H1 (cell line): ENCODE results near the gene CLIC2. TPM values are rescaled to one million over a fixed set of nuclear protein-coding genes. Genes with fewer than 3 reads are reported as not detected.

Source experiments
- CTCF ChIA-PET: fragments of 300-600 bp; sonication (Branson Sonifier 250); formaldehyde crosslinking; loops from one replicate; lab custom pipeline; 2021; ENCODE audit not compliant: partially characterized antibody; lab: Charles Lee
- POLR2A ChIA-PET: fragments of 300-600 bp; sonication (Branson Sonifier 250); formaldehyde crosslinking; loops from one replicate; lab custom pipeline; 2021; ENCODE audit warnings: inconsistent platforms; ENCODE audit not compliant: partially characterized antibody; lab: Charles Lee
- DNase-seq, 2 experiments: peaks; one replicate each; pipeline versions ENCODE4 v3.0.0 to v3.0.0-alpha.2; 2010 to 2022; ENCODE audit warnings: low spot score in 2 of 2, low read depth in 1 of 2, mixed read lengths in 1 of 2
- FAIRE-seq: peaks from 2 replicates; lab custom pipeline; 2011; peaks lifted over from hg19 to GRCh38; lab: Jason Lieb, UNC
- H2AFZ ChIP-seq: 2 replicates; pipeline ENCODE4 v1.8.1; 2012; ENCODE audit warnings: low read length, inconsistent platforms
- H2AK5ac ChIP-seq: 2 replicates; pipeline ENCODE4 v1.6.1; 2013; ENCODE audit warnings: low read depth, low read length
- H2BK120ac ChIP-seq: replicated peaks from 2 replicates; pipeline ENCODE3; 2013; ENCODE audit warnings: low read depth, low read length, inconsistent platforms
- H2BK12ac ChIP-seq: 2 replicates; pipeline ENCODE4 v1.6.1; 2013; ENCODE audit warnings: low read depth, low read length
- H2BK15ac ChIP-seq: 2 replicates; pipeline ENCODE4 v1.6.1; 2013; ENCODE audit warnings: low read length
- H2BK20ac ChIP-seq: 2 replicates; pipeline ENCODE4 v1.6.1; 2013; ENCODE audit warnings: low read length
- H2BK5ac ChIP-seq: 2 replicates; pipeline ENCODE4 v1.6.1; 2013; ENCODE audit warnings: low read depth, low read length
- H3K14ac ChIP-seq: 2 replicates; pipeline ENCODE4 v1.6.1; 2013; ENCODE audit warnings: inconsistent platforms; ENCODE audit not compliant: insufficient read length
- H3K18ac ChIP-seq: 2 replicates; pipeline ENCODE4 v1.6.1; 2013; ENCODE audit warnings: low read length; ENCODE audit errors: extremely low read depth
- H3K23ac ChIP-seq: 2 replicates; pipeline ENCODE4 v1.6.1; 2013; ENCODE audit warnings: inconsistent platforms; ENCODE audit not compliant: insufficient read length
- H3K23me2 ChIP-seq: 2 replicates; pipeline ENCODE4 v1.6.1; 2013; ENCODE audit warnings: low read depth, low read length
- H3K27ac ChIP-seq: 2 replicates; pipeline ENCODE4 v1.6.1; 2011; ENCODE audit warnings: low read depth, low read length, inconsistent platforms
- H3K27me3 ChIP-seq, 4 experiments: replicated peaks in 1 of 4; 1 replicate in 1 of 4; 2 replicates in 3 of 4; pipeline versions ENCODE4 v1.6.1 to v1.8.1; 2011 to 2013; ENCODE audit warnings: low read length in 3 of 4, mild to moderate bottlenecking in 3 of 4, inconsistent platforms in 2 of 4, mixed read lengths in 2 of 4, moderate library complexity in 1 of 4; ENCODE audit not compliant: control insufficient read depth in 3 of 4, insufficient read depth in 3 of 4; ENCODE audit errors: extremely low read depth in 1 of 4
- H3K36me3 ChIP-seq, 4 experiments: 2 replicates each; pipeline versions ENCODE4 v1.6.1 to v1.8.1; 2011 to 2013; ENCODE audit warnings: mild to moderate bottlenecking in 4 of 4, low read length in 3 of 4, moderate library complexity in 2 of 4, control low read depth in 1 of 4, inconsistent platforms in 1 of 4; ENCODE audit not compliant: insufficient read depth in 4 of 4, control insufficient read depth in 2 of 4
- H3K4ac ChIP-seq: replicated peaks from 2 replicates; pipeline ENCODE3; 2013; ENCODE audit warnings: low read length, low read depth, mixed read lengths, inconsistent platforms; ENCODE audit not compliant: insufficient read length
- H3K4me1 ChIP-seq, 4 experiments: replicated peaks in 1 of 4; 1 replicate in 1 of 4; 2 replicates in 3 of 4; pipeline versions ENCODE4 v1.6.1 to v1.8.1; 2011 to 2013; ENCODE audit warnings: low read length in 3 of 4, inconsistent platforms in 2 of 4, mixed read lengths in 1 of 4; ENCODE audit not compliant: insufficient read depth in 4 of 4, control insufficient read depth in 3 of 4
- H3K4me2 ChIP-seq, 2 experiments: 2 replicates each; pipeline versions ENCODE4 v1.6.1 to v1.8.1; 2011 to 2013; ENCODE audit warnings: low read depth in 2 of 2, low read length in 2 of 2, control low read depth in 1 of 2, inconsistent platforms in 1 of 2, mild to moderate bottlenecking in 1 of 2; ENCODE audit not compliant: insufficient read depth in 1 of 2
- H3K4me3 ChIP-seq, 4 experiments: fragments of 200-600, 300-600 bp in 1 of 4; sonication (generic), shearing (Covaris generic), sonication (Bioruptor Twin) in 1 of 4; 2 replicates each; pipeline versions ENCODE4 v1.5.1 to v1.8.1; 2011 to 2016; ENCODE audit warnings: low read length in 4 of 4, low read depth in 3 of 4, control low read depth in 2 of 4, inconsistent platforms in 2 of 4, mild to moderate bottlenecking in 2 of 4, mixed read lengths in 1 of 4, moderate library complexity in 1 of 4; ENCODE audit not compliant: insufficient read depth in 2 of 4; ENCODE audit errors: extremely low read depth in 1 of 4
- H3K56ac ChIP-seq: replicated peaks from 2 replicates; pipeline ENCODE3; 2013; ENCODE audit warnings: low read depth, mild to moderate bottlenecking, mixed read lengths, low read length, inconsistent platforms; ENCODE audit not compliant: insufficient read length
- H3K79me1 ChIP-seq: 2 replicates; pipeline ENCODE4 v1.6.1; 2013; ENCODE audit warnings: low read depth, low read length, control low read depth
- H3K79me2 ChIP-seq, 2 experiments: 2 replicates each; pipeline versions ENCODE4 v1.6.1 to v1.8.1; 2012 to 2013; ENCODE audit warnings: low read length in 2 of 2, mild to moderate bottlenecking in 2 of 2, inconsistent platforms in 1 of 2; ENCODE audit not compliant: insufficient read depth in 2 of 2, control insufficient read depth in 1 of 2
- H3K9ac ChIP-seq, 4 experiments: replicated peaks in 1 of 4; 1 replicate in 1 of 4; 2 replicates in 3 of 4; pipeline versions ENCODE4 v1.6.1 to v1.8.1; 2011 to 2013; ENCODE audit warnings: low read depth in 3 of 4, low read length in 3 of 4, control low read depth in 2 of 4, mild to moderate bottlenecking in 2 of 4, moderate library complexity in 2 of 4, inconsistent platforms in 1 of 4; ENCODE audit errors: extremely low read depth in 1 of 4
- H3K9me3 ChIP-seq, 2 experiments: 2 replicates each; pipeline versions ENCODE4 v1.6.1 to v1.8.1; 2012 to 2013; ENCODE audit warnings: mild to moderate bottlenecking in 2 of 2, moderate library complexity in 2 of 2, control low read depth in 1 of 2, inconsistent platforms in 1 of 2, low read depth in 1 of 2, low read length in 1 of 2, mixed read lengths in 1 of 2; ENCODE audit not compliant: insufficient read depth in 2 of 2
- H4K20me1 ChIP-seq, 2 experiments: replicated peaks in 1 of 2; 2 replicates each; pipeline versions ENCODE3 to v1.8.1; 2011 to 2013; ENCODE audit warnings: inconsistent platforms in 2 of 2, low read length in 2 of 2, mild to moderate bottlenecking in 1 of 2; ENCODE audit not compliant: insufficient read depth in 2 of 2, control insufficient read depth in 1 of 2
- H4K5ac ChIP-seq: 2 replicates; pipeline ENCODE4 v1.6.1; 2013; ENCODE audit warnings: low read length, low read depth, mixed read lengths, inconsistent platforms; ENCODE audit not compliant: insufficient read length
- H4K8ac ChIP-seq: 2 replicates; pipeline ENCODE4 v1.8.0; 2013; ENCODE audit warnings: mild to moderate bottlenecking, moderate library complexity, low read length, inconsistent platforms; ENCODE audit not compliant: insufficient read depth; ENCODE audit errors: extremely low read depth
- H4K91ac ChIP-seq: replicated peaks from 2 replicates; pipeline ENCODE3; 2013; ENCODE audit warnings: low read length, mixed read lengths, inconsistent platforms; ENCODE audit not compliant: insufficient read length
- ASH2L ChIP-seq: fragments of 200-600, 300-600 bp; sonication (generic); IDR thresholded peaks from one replicate; pipeline ENCODE4 v1.7.1; 2017; ENCODE audit warnings: low read length
- GABPA ChIP-seq: IDR thresholded peaks from 2 replicates; pipeline ENCODE4 v1.6.1; 2011; ENCODE audit warnings: mild to moderate bottlenecking, low read length, moderate library complexity, borderline replicate concordance; ENCODE audit not compliant: insufficient read depth
- JUND ChIP-seq: IDR thresholded peaks from 2 replicates; pipeline ENCODE4 v1.6.1; 2011; ENCODE audit warnings: mild to moderate bottlenecking, improper control_type of control experiment, low read length
- KDM5A ChIP-seq: fragments of 200-600 bp; IDR thresholded peaks from 2 replicates; pipeline ENCODE4 v1.7.1; 2012; ENCODE audit warnings: mild to moderate bottlenecking, low read length, inconsistent platforms, mixed read lengths
- PHF8 ChIP-seq: fragments of 200-600 bp; sonication (generic); conservative IDR thresholded peaks from 2 replicates; pipeline ENCODE4 v1.7.1; 2012; ENCODE audit warnings: low read depth, mild to moderate bottlenecking, inconsistent platforms, low read length, moderate library complexity
- POLR2AphosphoS5 ChIP-seq: IDR thresholded peaks from 2 replicates; pipeline ENCODE4 v1.6.1; 2011; ENCODE audit warnings: low read depth, low read length
- RBBP5 ChIP-seq: IDR thresholded peaks from 2 replicates; pipeline ENCODE4 v1.7.1; 2012; ENCODE audit warnings: low read depth, mild to moderate bottlenecking, inconsistent platforms, low read length, moderate library complexity, borderline replicate concordance
- RFX5 ChIP-seq: IDR thresholded peaks from 2 replicates; pipeline ENCODE4 v1.6.1; 2011; ENCODE audit warnings: low read depth, low read length, improper control_type of control experiment, borderline replicate concordance
- RXRA ChIP-seq: IDR thresholded peaks from 2 replicates; pipeline ENCODE4 v1.6.1; 2011; ENCODE audit warnings: low read depth, mild to moderate bottlenecking, low read length, moderate library complexity; ENCODE audit not compliant: insufficient read depth
- TAF7 ChIP-seq: optimal IDR thresholded peaks from 2 replicates; pipeline ENCODE3; 2011; ENCODE audit warnings: low read depth, mild to moderate bottlenecking, inconsistent platforms, low read length, moderate library complexity, borderline replicate concordance
- TCF12 ChIP-seq: IDR thresholded peaks from 2 replicates; pipeline ENCODE4 v1.6.1; 2011; ENCODE audit warnings: low read depth, mild to moderate bottlenecking, low read length
- WGBS, 2 experiments: shearing (Covaris generic) in 1 of 2; methylation state at CpG; one replicate each; pipeline versions ENCODE4 v1.1.6 to v1.1.7; 2013 to 2015; ENCODE audit warnings: low lambda C conversion rate in 2 of 2, mixed read lengths in 2 of 2, inconsistent platforms in 1 of 2, low coverage in 1 of 2, missing lambda C conversion rate in 1 of 2; ENCODE audit not compliant: insufficient replicate concordance in 2 of 2, insufficient coverage in 1 of 2, insufficient read length in 1 of 2; ENCODE audit errors: extremely low coverage in 1 of 2, missing lambda C conversion rate in 1 of 2; 5-methylcytosine and 5-hydroxymethylcytosine counted together
- polyA plus RNA-seq, 7 experiments: library from polyadenylated mRNA; depleted of rRNA in 3 of 7; stranded (reverse) in 5 of 7; unstranded in 2 of 7; fragments of >200 nt in 5 of 7; fragments of 200-250 nt in 2 of 7; gene quantifications; 1 replicate in 5 of 7; 2 replicates in 1 of 7; 4 replicates in 1 of 7; pipeline versions ENCODE4 v1.2.1 to v1.2.3, GENCODE V29; 2011 to 2013; ENCODE audit warnings: missing spikeins in 2 of 7, mixed read lengths in 2 of 7
- total RNA-seq: library from RNA; stranded (reverse); fragmentation: NEBNext Ultra II Directional; extraction: Animal tissue kit (Norgen Biotek cat#: 25700); gene quantifications from 2 replicates; pipeline ENCODE4 v1.2.1, GENCODE V29; 2021
- TF ChIP-seq, protein P1 (sequence below): IDR thresholded peaks from 2 replicates; pipeline ENCODE4 v1.6.1; 2012; ENCODE audit warnings: inconsistent platforms
- TF ChIP-seq, protein P2 (sequence below): IDR thresholded peaks from 2 replicates; pipeline ENCODE4 v1.6.1; 2012; ENCODE audit warnings: low read length, inconsistent platforms

Gene CLIC2
- total and polyA plus RNA-seq, 2 of the 8 experiments (the other 6 are each of a cell fraction or from before 2014, with no cell fraction given) = 0.08 to 0.61 TPM

DNA sequence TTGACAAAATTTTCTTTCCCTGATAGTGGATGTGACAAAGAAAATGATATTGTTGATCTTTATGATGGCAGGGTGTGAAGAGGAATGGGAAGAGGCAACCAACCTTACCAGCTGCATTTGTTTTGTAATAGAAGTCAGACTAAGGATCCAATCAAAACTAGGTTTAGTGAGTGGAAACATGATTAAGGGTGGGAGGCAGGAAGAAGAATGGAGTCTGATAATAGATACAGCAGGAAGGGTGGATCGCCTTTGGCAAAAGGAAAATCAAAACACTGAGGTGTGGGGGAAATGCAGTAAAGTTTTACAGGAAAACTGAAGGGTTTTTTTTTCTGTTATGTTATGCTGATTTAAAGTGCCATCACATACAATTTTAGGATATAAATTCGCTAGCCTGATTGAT lies 3.4 kb downstream of the CLIC2 start:
- Histone ChIP-seq H2BK15ac (no peak overlapping the region), H3K14ac (no peak overlapping the region), H4K8ac (no peak overlapping the region), H2AFZ (no peak overlapping the region), H4K91ac (no peak overlapping the region), H3K4me2 (no peak overlapping the region), H4K20me1 (no peaks in the 10 kb centered on the region), H3K56ac (no peak overlapping the region), H2BK20ac (no peak overlapping the region), H2AK5ac (no peak overlapping the region), H3K27me3 (no peaks in the 10 kb centered on the region), H3K23me2 (no peaks in the 10 kb centered on the region), H3K4me1 (no peaks in the 10 kb centered on the region), H3K36me3 (no peaks in the 10 kb centered on the region), H3K4me3 (no peak overlapping the region), H3K9ac (no peak overlapping the region), H3K79me1 (no peaks in the 10 kb centered on the region), H4K5ac (no peak overlapping the region), H3K18ac (no peak overlapping the region), H3K27ac (no peak overlapping the region), H3K23ac (no peak overlapping the region), H3K9me3 (no peaks in the 10 kb centered on the region), H2BK5ac (no peak overlapping the region), H3K79me2 (no peaks in the 10 kb centered on the region), H2BK12ac (no peak overlapping the region), H2BK120ac (no peak overlapping the region), H3K4ac (no peak overlapping the region)
- FAIRE-seq (no peak), DNase-seq (no peak)
- WGBS, 2 experiments = 89% methylated on average over 2 of the region's 2 CpGs; no CpG with 5 or more reads in 1 of the 2 experiments
- ChIA-PET CTCF (no interaction called here), POLR2A (no interaction called here)
- TF ChIP-seq ASH2L (no peak), RBBP5 (no peak), TCF12 (no peak), GABPA (no peak), KDM5A (no peak), JUND (no peak), TAF7 (no peak), RFX5 (no peak), RXRA (no peak), PHF8 (no peak), POLR2AphosphoS5 (no peak)
- TF ChIP-seq, protein P1, sequence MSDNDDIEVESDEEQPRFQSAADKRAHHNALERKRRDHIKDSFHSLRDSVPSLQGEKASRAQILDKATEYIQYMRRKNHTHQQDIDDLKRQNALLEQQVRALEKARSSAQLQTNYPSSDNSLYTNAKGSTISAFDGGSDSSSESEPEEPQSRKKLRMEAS = no peak
- TF ChIP-seq, protein P2, sequence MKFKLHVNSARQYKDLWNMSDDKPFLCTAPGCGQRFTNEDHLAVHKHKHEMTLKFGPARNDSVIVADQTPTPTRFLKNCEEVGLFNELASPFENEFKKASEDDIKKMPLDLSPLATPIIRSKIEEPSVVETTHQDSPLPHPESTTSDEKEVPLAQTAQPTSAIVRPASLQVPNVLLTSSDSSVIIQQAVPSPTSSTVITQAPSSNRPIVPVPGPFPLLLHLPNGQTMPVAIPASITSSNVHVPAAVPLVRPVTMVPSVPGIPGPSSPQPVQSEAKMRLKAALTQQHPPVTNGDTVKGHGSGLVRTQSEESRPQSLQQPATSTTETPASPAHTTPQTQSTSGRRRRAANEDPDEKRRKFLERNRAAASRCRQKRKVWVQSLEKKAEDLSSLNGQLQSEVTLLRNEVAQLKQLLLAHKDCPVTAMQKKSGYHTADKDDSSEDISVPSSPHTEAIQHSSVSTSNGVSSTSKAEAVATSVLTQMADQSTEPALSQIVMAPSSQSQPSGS = no peak
